ENCODE data around the gene EPHB2.

The EPHB2 gene

DNA sequence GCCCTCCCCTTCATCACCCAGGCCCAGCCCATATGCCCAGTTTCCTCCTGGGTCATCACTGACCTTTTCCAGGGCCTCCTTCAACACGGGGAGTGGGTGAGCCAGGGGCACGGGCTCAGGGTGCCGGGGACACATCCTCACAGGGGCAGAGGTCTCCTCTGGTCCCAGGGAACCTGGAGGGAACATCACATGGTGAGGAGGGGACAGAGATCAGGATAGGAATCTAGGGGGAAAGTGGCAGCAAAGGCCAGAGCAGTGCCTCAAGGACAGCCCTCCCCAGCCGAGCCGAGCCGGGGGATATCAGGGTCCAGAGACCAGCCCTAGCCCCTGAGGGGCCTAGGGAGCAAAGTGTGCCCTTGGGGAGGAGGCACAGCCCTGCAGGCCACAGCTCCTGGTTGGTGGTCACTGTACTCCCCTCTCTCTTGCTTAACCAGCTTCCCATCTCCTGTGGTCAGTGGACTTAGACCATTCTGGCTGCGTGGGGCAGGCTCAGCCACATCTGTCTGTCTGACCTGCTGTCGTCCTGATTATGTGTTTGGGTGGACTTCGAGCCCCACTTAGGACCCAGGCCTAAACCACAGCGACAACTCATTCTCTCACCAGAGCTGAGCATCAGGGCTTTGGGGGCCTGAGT, 252.5 kb downstream of the EPHB2 start:
- no peak for DNase-seq

DNA sequence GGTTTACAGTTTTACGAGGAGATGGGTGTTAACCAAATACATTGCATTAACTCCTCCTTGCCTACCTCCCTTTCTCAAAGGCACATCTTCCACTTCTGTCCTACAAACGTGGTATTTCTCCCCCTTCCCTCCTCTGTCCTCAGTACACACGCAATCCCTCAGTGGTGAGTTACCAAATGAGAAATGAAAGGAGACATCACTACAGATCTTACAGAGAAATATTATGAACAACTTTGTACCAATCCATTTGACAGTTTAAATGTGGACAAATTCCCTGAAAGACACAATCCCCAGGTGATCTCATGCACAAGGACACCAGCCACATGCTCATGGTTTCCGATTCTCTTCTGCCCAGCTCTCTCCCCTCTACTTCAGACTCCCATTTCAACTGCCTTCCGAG, 255.7 kb downstream of the EPHB2 start:
- DNase-seq: no peak

DNA sequence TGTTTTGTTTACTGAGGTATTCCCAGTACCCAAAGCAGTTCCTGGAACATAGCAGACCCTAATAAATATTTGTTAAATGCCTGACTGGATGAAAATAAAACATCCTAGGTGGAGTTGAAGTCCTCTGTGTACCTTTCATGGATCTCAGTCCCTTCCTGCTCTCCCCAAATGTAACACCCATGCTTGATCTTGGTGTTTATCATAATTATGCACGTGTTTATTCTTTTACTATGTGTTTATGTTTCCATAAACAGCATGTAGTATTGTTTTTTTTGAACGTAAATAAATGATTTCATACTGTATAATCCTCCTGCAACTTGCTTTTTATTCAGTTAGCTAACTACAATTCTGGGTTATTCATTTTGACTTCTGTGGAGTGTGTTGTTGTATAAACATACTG, 257.2 kb downstream of the EPHB2 start:
- DNase-seq: no peak

DNA sequence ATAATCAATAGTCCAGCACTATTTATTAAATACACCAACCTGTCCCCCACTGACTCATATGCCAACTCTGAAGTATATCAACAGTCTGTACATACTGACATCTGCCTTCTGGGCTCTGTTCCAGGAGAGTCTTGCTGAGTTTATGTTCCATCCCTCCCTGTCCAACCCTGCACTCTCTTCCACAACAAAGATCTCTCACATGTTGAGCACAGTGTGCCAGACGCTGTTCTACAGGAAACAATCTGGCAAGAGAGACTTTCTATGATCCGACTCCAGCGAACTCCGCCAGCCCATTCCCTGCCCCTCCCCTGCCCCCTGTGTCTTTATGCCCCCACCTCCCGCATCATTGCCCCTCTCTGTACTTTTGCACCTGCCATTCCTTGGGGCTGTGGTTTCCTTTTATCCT, 258.7 kb downstream of the EPHB2 start:
- no peak for DNase-seq

DNA sequence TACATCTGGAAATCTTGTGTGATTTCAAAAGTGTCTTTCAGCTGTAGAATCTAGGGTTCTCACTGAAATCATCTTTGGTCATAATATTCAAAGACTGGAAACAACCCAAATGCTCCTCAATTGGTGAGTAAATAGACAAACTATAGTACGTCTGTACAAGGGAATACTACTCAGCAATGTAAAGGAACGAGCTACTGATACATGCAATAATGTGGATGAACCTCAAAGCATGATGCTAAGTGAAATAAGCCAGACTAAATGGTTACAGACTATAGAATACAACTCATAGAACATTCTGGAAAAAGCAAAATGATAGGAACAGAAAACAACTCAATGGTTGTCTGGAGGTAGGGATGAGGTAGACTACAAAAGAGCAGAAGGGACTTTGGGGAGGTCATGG, 259.5 kb downstream of the EPHB2 start:
- no peak for DNase-seq

Measured in CD4-positive, alpha-beta T cell treated with Interleukin-4 for 1 hour (primary cell).